B cell (primary cell): ENCODE measurements around the gene SELENOF. TPM values are rescaled to one million over a fixed set of nuclear protein-coding genes. Genes with fewer than 3 reads are reported as not detected.

ENCODE experiments used
- ATAC-seq: fragments of 200-7000 bp; cut with Tn5 transposase; one replicate; pipeline ENCODE4 v1.10.0; 2021; ENCODE audit warnings: low read depth, mild to moderate bottlenecking, moderate number of reproducible peaks, moderate library complexity
- CTCF ChIA-PET: fragments of 350-600 bp; sonication (Branson Sonifier 250); formaldehyde crosslinking; loops from one replicate; lab custom pipeline; 2021; ENCODE audit warnings: antibody characterized with exemption, inconsistent platforms; lab: Charles Lee
- POLR2A ChIA-PET: fragments of 350-600 bp; sonication (Branson Sonifier 250); formaldehyde crosslinking; loops from one replicate; lab custom pipeline; 2021; ENCODE audit warnings: antibody characterized with exemption; lab: Charles Lee
- DNase-seq: peaks from one replicate; pipeline ENCODE4 v3.0.0; 2013
- H2AFZ ChIP-seq: 2 replicates; pipeline ENCODE4 v1.6.1; 2012; ENCODE audit warnings: mild to moderate bottlenecking, low read depth, low read length; ENCODE audit not compliant: insufficient read depth, poor library complexity, severe bottlenecking
- H3K27ac ChIP-seq, 2 donors: 1 replicate in 1 of 2; 2 replicates in 1 of 2; pipeline ENCODE4 v1.5.1; 2012 to 2013; ENCODE audit warnings: low read length in 2 of 2, mild to moderate bottlenecking in 2 of 2, moderate library complexity in 1 of 2
- H3K27me3 ChIP-seq, 4 experiments: fragments of 200-600 bp in 1 of 4; sonication (generic) in 1 of 4; replicated peaks in 1 of 4; 1 replicate in 2 of 4; 2 replicates in 2 of 4; pipeline versions ENCODE4 v1.6.1 to v1.7.0; 2013 to 2016; ENCODE audit warnings: low read length in 3 of 4, mild to moderate bottlenecking in 2 of 4, mixed read lengths in 1 of 4, moderate library complexity in 1 of 4; ENCODE audit not compliant: insufficient read depth in 4 of 4, control insufficient read depth in 3 of 4; ENCODE audit errors: control extremely low read depth in 1 of 4
- H3K36me3 ChIP-seq, 2 experiments: replicated peaks in 1 of 2; 1 replicate in 1 of 2; 2 replicates in 1 of 2; pipeline versions ENCODE4 v1.6.1 to v1.7.1; 2013; ENCODE audit warnings: low read length in 1 of 2; ENCODE audit not compliant: insufficient read depth in 2 of 2, control insufficient read depth in 1 of 2; ENCODE audit errors: control extremely low read depth in 1 of 2, extremely low read depth in 1 of 2
- H3K4me1 ChIP-seq, 2 donors: fragments of 200-600 bp in 1 of 2; sonication (generic) in 1 of 2; 1 replicate in 1 of 2; 2 replicates in 1 of 2; pipeline versions ENCODE4 v1.5.1 to v1.6.1; 2013 to 2017; ENCODE audit warnings: low read length in 2 of 2; ENCODE audit not compliant: control insufficient read depth in 2 of 2, insufficient read depth in 2 of 2
- H3K4me2 ChIP-seq: replicated peaks from 2 replicates; pipeline ENCODE3; 2012; ENCODE audit warnings: mild to moderate bottlenecking, low read depth, low read length; ENCODE audit not compliant: poor library complexity, severe bottlenecking
- H3K4me3 ChIP-seq, 5 experiments: fragments of 200-600 bp in 1 of 5; sonication (generic) in 1 of 5; 1 replicate in 3 of 5; 2 replicates in 2 of 5; pipeline versions ENCODE4 v1.5.1 to v1.7.0; 2011 to 2016; ENCODE audit warnings: low read length in 4 of 5, mild to moderate bottlenecking in 4 of 5, low read depth in 2 of 5, control low read depth in 1 of 5, moderate library complexity in 1 of 5; ENCODE audit not compliant: insufficient read depth in 1 of 5; ENCODE audit errors: control extremely low read depth in 1 of 5, extremely low read depth in 1 of 5
- H3K79me2 ChIP-seq: fragments of 200-600 bp; sonication (generic); one replicate; pipeline ENCODE4 v1.6.0; 2016; ENCODE audit warnings: low read length; ENCODE audit not compliant: control insufficient read depth, insufficient read depth
- H3K9ac ChIP-seq: fragments of 200-600 bp; sonication (generic); 2 replicates; pipeline ENCODE4 v1.6.1; 2017; ENCODE audit warnings: mild to moderate bottlenecking, low read length, moderate library complexity
- H3K9me3 ChIP-seq, 3 donors: one replicate each; pipeline versions ENCODE4 v1.6.1 to v1.7.1; 2013; ENCODE audit warnings: low read length in 2 of 3; ENCODE audit not compliant: control insufficient read depth in 2 of 3, insufficient read depth in 1 of 3; ENCODE audit errors: control extremely low read depth in 1 of 3
- H4K20me1 ChIP-seq: 2 replicates; pipeline ENCODE4 v1.6.0; 2012; ENCODE audit warnings: mild to moderate bottlenecking, low read length; ENCODE audit not compliant: insufficient read depth, control insufficient read depth, poor library complexity, severe bottlenecking
- H3K27ac Mint-ChIP-seq: one replicate; pipeline ENCODE4 v1.8.0; 2021; ENCODE audit warnings: mixed read lengths
- H3K27me3 Mint-ChIP-seq: one replicate; pipeline ENCODE4 v1.8.0; 2021; ENCODE audit warnings: mixed read lengths
- H3K4me1 Mint-ChIP-seq: one replicate; pipeline ENCODE4 v1.8.0; 2021; ENCODE audit warnings: mixed read lengths
- H3K4me3 Mint-ChIP-seq: one replicate; pipeline ENCODE4 v1.8.0; 2021; ENCODE audit warnings: mixed read lengths
- H3K9me3 Mint-ChIP-seq: one replicate; pipeline ENCODE4 v1.8.0; 2022; ENCODE audit warnings: mixed read lengths; ENCODE audit not compliant: insufficient read depth
- CTCF ChIP-seq: fragments of 200-600 bp; IDR thresholded peaks from one replicate; pipeline ENCODE4 v1.8.0; 2022; ENCODE audit warnings: antibody characterized with exemption, mild to moderate bottlenecking
- EZH2 ChIP-seq: IDR thresholded peaks from 2 replicates; pipeline ENCODE4 v1.6.1; 2012; ENCODE audit warnings: borderline replicate concordance, low read depth, mild to moderate bottlenecking, moderate library complexity, low read length; ENCODE audit not compliant: insufficient read depth, poor library complexity, severe bottlenecking
- WGBS: methylation state at CpG from one replicate; pipeline ENCODE4 v1.1.5; 2013; ENCODE audit warnings: missing lambda C conversion rate; ENCODE audit not compliant: insufficient coverage; 5-methylcytosine and 5-hydroxymethylcytosine counted together
- intact Hi-C: fragments of 100-400 bp; cut with micrococcal nuclease; formaldehyde crosslinking; loops from one replicate; pipeline ENCODE4 v1.10.0; 2022
- polyA plus RNA-seq: library from polyadenylated mRNA; depleted of rRNA; stranded (reverse); fragments of >200 nt; gene quantifications from 2 replicates; pipeline ENCODE4 v1.2.3, GENCODE V29; 2012
- total RNA-seq, 2 donors: library from RNA; stranded (reverse); fragments of 120-200 nt in 1 of 2; gene quantifications; 1 replicate in 1 of 2; 2 replicates in 1 of 2; pipeline versions ENCODE4 v1.2.3 to v1.2.4, GENCODE V29; 2013 to 2022

The SELENOF gene
- total and polyA plus RNA-seq, 2 donors (not counting 1 experiment from before 2014, with no cell fraction given) = 113 to 185 TPM

- H3K4me3 ChIP-seq = no peak overlapping the region
- 97% methylated on average over 3 of the region's 3 CpGs for WGBS
- DNase-seq (no peak), ATAC-seq (no peak)
- no peak overlapping the region for H3K9ac ChIP-seq
- H3K9me3 ChIP-seq = peaks cover 0 to 4% (median 0%) of the 10 kb centered on the region in 3 donors
- no peaks in the 10 kb centered on the region for H3K36me3 ChIP-seq
- H3K4me1 ChIP-seq = peaks cover 21 to 24% of the 10 kb centered on the region in 2 donors
- no peak overlapping the region for H3K4me3 Mint-ChIP-seq
- H3K27me3 Mint-ChIP-seq = no peaks in the 10 kb centered on the region
- intact Hi-C loops = no loop called here
- no peak overlapping the region for H3K27ac ChIP-seq
- no peaks in the 10 kb centered on the region for H4K20me1 ChIP-seq
- no peak overlapping the region for H2AFZ ChIP-seq
- no peak overlapping the region for H3K27ac Mint-ChIP-seq
- H3K79me2 ChIP-seq = no peaks in the 10 kb centered on the region
- TF ChIP-seq CTCF (no peak), EZH2 (no peak)
- H3K9me3 Mint-ChIP-seq = no peaks in the 10 kb centered on the region
- ChIA-PET CTCF (interaction anchor here (1.1 kb wide), 1 partner anchor 110 kb away, joined by 5 read pairs; no protein-coding TSS in a partner anchor), POLR2A (no interaction called here)
- H3K4me2 ChIP-seq = no peak overlapping the region
- H3K27me3 ChIP-seq = no peaks in the 10 kb centered on the region
- H3K4me1 Mint-ChIP-seq = peaks cover 50% of the 10 kb centered on the region
Measured at GRCh38 chr1:86854352-86854751, 59.6 kb downstream of the SELENOF start.

DNA sequence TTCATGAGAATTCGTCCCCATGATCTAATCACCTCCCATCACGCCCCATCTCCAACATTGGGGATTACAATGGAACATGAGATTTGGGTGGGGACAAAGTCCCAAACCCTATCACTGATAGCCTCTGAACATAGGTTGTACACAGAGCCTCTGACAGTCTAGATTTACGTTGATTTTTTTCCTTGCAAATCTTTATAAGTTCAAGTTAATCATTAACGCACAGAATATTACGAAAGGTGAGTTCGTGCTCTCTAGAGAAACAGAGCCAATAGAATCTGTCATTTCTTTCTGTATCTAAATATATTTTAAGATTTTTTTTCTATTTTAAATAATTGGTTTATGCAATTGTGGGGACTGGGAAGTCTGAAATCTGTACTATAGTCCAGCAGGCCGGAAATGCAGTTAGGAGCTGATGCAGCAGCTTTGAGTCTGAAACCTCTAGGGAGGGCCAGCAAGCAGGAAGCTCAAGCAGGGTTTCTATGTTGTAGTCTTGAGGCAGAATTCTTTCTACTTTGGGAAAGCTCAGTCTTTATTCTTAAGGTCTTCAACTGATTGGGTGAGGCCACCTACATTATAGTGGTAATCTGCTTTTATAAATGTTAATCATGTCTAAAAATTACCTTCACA is 61.0 kb downstream of the SELENOF start:
- ATAC-seq (peak; percentile 33), DNase-seq (no peak)
- peak overlapping the region; percentile 62 for H3K27ac Mint-ChIP-seq
- Histone ChIP-seq H3K79me2 (no peaks in the 10 kb centered on the region), H2AFZ (no peak overlapping the region), H3K4me1 (peaks cover 15% of the 10 kb centered on the region in 2 donors), H3K9ac (no peak overlapping the region), H4K20me1 (no peaks in the 10 kb centered on the region), H3K27ac (no peak overlapping the region), H3K36me3 (no peaks in the 10 kb centered on the region), H3K27me3 (no peaks in the 10 kb centered on the region), H3K4me3 (no peak overlapping the region), H3K9me3 (peaks cover 0 to 4% (median 0%) of the 10 kb centered on the region in 3 donors), H3K4me2 (peak overlapping the region; percentile 53)
- no peaks in the 10 kb centered on the region for H3K9me3 Mint-ChIP-seq
- CTCF ChIA-PET = interaction anchor here (1.1 to 1.7 kb wide), 3 partner anchors 9 to 230 kb away, joined by 3 to 8 read pairs (median 3); no protein-coding TSS in a partner anchor
- intact Hi-C loops = no loop called here
- no peaks in the 10 kb centered on the region for H3K27me3 Mint-ChIP-seq
- WGBS = 64% methylated on average over 1 of the region's 7 CpGs
- H3K4me1 Mint-ChIP-seq = peaks cover 39% of the 10 kb centered on the region
- peak overlapping the region; percentile 66 for H3K4me3 Mint-ChIP-seq
- TF ChIP-seq EZH2 (no peak), CTCF (no peak)
- POLR2A ChIA-PET = interaction anchor here (0.8 kb wide), 1 partner anchor 192 kb away, joined by 3 read pairs; no protein-coding TSS in a partner anchor
